ENCODE measurements around the gene QRFP.

QRFP gene

DNA sequence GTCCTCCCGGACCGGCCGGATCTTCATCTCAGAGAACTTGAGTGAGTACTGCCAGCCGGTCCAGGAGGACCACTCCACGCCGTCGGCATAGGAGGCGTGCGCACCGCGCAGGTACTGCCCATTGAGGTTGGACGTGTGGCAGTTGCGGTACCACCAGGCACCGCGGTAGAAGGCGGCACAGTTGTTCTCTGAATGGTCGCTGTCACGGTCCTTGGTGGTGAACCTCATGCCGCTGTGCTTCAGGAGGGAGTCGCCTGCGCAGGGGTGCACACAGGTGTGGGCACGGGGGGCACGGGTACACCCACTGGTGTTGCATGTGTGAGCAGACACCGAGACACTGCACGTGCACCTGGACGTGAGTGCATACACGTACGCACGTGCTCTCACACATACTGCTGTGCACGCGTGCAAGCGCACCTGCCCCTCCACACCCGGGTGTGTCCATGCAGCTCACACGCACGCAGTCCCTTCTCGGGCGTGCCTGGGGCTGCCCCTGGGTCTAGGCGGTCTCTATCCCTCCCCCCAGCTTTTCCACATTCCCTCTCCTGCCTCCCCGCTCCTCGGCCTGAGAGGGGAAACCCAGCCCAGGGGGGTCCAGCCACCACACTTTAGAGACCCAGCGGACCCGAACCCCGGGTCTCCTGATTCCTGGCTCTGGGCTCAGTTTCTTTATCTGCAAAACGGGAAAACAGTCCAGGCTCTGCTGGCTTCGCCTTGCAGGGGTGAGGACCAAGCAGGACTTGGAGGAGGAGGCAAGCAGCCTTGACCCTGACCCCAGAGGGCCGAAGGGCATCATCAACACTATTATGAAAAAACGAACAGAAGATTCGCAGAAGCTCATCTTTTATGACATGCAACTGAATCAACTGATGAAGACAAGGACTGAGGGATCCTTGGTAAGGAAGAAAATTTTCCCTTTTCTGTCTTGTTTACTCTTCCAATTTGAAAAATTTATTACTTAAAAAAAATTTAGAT is 7.7 kb upstream of the QRFP start:
- no peak for DNase-seq (ENCODE audit: low spot score)

DNA sequence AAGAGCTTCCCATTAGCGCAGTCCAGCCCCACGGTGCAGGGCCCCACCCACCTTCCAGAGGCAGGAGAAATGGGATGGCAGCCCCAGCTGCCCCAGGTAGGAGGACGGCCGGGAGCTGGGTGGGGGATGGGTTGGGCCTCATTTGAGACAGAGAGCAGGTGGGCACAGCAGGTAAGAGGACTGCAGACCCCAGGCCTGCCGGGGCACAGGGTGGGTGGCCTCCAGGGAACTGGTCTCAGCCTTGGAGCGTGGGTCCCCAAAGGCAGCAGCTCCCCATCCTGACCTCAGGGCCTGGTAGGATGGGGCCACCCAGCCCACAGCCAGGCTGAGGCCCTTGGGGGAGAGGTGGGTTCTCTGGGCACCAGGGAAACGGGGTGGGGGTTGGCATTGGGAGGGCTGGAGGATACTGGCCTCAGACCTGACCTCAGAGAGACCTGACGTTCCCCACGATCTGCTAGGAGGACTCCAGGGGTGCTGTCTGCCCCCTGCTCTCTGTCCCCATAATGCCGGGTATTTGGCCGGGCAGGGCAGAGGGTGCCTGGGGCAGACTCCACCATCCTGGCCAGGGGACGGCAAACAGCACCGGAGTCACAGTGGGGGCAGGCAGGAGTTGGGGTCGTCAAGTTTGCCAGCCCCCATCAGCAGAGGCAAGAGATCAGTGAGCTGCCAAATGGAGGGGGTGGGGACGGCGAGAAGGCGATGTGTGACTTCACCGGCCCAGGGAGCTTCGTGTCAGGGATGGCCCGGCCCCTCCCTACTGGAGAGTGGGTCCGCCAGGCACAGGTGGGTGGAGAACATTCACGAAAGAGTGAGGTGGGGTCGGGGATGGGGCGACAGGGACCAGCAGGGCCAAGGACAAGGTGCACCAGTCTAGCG is 6.8 kb upstream of the QRFP start:
- DNase-seq (ENCODE audit: low spot score) = no peak

DNA sequence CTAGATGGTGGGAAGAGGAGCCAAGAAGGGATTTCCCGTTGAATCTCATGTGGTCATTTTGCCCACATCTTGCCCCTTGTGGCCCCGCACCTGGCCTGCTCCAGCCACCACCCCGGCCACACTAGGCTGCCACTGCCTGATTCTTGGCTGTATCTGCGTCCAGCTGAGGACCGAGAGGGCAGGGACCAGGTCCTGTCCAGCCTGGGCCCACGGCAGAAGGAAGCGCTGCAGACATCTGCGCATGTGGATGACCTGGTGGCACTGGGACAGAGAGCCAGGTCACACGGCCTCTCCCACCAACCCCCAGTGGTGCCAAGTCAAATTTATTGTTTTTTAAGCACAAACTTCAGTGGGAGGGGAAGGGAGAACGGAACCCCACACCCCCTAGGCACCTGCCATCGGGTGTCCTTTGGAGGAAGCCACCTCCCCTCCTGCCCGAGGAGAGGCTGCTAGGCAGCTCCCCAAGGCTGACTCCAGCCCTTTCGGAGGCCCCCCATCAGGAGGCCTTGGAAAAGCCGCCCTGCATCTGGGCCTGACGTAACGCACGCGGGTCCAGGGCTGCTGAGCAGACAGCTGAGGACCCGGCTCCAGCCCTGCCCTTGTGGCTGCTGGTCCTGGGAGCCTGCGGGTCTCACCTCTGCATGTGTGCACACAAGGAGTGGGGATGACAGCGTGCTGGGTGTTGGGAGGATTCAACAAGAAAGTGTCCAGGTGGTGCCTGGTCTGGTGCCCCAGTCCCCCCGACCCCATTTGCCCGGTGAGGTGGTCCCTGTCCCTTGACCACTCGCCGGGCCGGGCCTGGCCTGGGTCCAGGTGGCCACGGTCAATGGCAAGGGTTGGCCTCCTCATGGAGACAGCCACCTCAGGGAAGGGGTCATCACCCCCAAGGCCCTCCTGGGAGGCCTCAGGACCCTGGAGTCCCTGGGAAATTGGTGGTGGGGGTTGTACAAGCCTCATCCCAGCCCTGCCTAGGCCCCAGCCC is 5.9 kb upstream of the QRFP start:
- DNase-seq (ENCODE audit: low spot score) = no peak

DNA sequence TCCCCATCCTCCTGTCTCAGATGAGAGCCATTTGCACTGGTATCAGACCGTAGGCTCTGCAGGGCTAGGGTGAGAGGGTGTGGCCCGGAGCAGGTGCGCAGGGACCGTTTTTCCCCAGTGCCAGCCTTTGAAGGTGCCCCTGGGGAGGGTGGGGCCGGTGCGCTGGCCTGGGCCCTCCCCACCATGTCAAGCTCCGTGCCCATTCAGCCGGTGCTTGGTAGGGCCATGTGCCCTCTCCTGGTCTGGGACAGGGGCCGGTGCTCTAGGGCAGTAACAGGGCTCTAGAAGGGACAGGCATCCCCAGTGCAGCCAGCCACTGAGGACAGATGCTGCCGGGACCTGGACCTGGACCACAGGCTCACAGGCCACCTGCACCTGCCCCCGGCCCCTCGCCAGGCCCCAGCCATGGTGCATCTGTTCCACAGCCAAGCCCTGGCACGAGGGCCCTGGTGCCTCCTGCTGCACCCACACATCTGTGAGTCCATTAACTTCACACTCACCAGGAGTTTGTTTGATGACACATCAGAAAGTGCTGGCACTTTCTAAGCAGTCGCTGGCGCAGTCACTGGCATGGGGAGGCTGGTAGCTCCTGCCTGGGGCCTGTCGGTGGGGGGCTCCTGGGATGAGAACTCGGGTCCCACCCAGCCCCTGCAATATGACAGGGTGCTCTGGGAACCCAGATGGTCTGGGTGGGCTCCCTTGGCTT is 5.0 kb upstream of the QRFP start:
- DNase-seq (ENCODE audit: low spot score) = no peak

DNA sequence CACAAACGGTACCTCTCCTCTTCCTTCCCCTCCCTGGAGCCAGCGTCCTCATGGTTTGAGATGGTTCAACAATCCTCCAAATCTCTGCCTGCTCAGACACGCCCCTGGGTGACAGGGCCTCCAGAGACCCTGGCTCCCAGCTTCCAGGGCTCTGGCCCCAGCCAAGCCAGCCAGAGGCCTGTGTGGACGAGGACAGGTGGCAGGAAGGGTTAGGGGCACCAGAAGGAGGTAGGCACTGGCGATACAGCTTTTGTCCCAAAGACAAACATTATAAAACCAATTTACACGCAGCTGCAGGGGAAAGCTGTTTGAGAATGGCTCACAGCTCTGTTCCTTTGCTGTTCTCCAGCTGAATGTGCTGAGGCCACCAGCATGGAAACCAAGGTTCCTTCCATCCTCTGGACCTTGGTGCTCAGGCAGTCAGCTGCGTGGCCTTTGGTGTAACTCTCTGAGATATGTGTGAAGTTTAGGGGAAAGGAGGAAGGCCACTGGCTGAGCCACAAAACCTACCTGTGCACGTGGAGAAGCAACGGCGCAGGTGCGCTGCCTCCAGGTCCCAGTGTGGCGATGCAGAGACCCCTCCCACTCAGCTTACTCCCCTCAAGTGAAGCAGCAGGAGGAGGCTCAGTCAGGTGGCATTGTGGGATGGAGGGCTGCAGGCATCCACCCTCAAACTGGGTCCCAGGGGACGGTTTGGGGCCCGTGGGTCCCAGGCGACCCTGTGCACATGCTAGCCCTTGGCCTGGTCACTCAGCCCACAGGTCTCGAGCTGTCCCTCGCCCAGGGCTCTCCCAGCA is 4.3 kb upstream of the QRFP start:
- DNase-seq (ENCODE audit: low spot score) = no peak

DNA sequence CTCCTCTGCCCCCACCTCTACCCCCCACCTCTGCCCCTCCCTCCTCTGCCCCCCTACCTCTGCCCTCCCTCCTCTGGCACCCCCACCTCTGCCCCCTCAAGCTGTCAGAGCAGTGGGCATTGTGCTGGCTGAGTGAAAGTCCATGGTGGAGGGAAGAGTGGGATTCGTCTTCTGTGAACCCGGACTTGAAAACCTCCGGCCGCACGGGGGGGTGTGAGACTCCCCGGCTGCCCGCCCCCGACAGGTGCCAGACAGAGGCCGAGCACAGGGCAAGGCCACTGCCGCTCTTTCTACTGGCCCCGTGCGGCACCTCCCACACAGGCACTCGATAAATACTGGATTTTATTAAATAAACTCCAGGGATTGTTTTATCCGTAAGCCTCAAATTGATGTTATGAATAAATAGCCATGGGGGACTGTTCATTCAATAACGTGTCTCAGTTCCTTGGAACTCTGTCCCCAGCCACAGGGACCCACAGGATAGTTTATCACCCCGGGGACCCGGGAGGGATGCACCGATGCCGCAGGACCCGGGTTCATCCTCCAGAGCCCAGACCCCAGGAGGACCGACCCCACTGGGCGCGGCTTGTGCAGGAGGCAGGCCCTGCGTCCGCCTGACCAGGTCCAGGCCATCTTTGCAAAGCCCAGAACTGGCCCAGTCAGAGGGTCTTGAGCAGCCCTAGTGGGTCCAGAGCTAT is 2.6 kb upstream of the QRFP start:
- no peak for DNase-seq (ENCODE audit: low spot score)

DNA sequence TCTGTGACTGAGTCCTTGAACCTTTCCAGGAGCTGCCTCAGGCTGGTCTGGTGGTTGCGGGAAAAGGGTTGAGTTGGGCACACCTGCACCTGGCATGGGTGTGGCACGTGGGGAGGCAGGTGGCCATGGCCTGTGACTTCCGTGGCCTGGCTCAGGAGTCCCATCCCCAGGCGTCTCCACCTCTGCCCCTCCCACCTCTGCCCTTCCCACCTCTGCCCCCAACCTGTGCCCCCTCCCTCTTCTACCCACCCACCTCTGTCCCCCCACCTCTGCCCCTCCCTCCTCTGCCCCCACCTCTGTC is 1.9 kb upstream of the QRFP start:
- DNase-seq (ENCODE audit: low spot score) = no peak

DNA sequence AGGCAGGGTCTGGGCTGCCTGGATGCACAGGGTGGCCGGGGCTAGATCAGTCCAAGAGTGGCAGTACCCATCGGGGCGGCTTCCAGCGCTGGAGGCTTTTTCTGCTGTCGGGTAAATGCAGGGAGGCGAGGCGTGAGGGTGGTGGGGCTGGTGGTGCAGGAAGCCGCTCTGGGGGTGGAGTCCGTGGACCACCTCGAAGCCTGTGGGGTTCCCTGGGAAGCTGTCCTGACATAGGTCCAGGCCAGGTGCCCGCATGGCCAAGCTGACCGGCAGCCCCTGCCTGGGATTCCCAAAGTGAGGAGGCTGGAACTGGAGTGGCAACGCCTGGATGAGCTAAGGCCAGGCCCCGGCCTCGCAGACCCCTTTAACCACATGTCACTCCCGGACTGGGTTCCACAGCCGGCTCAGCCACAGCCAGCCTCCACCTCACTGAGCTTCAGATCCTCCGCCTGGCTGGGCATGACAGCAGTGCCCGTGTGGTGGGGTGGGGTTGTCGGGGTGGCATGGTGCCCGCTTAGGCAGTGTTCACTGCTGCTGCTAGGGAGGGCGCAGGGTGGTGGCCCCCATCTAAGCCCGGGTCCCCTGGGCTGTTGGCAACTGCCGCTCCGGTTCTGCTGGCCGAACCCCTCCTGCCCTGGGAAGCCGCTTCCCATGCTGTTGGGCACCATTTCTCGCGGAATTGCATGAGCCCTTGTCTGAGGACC is 1.4 kb upstream of the QRFP start:
- no peak for DNase-seq (ENCODE audit: low spot score)

DNA sequence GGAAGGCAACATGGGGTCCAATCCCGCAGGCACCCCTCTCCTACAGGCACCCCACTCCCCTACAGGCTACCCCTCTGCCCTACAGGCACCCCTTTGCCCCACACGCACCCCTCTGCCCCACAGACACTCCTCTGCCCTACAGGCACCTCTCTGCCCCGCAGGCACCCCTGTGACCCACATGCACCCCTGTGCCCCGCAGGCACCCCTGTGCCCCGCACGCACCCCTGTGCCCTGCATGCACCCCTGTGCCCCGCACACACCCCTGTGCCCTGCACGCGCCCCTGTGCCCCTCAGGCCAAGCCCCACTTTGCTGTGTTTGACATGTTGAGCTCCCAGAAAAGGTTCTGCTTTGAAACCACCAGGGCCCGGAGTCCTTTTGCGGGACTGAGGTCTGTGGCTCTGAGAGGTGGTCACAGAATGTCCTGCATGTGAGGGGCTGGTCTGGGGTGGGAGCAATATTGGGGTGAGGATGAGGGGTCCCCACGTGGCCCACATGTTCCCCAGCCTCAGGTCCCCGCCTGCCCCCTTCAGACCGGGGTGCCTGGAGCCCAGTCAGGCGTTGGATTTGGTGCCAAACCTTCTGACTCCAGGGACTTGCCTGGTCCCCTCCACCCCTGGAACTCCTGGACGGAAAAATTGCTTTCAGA is 616 bp upstream of the QRFP start:
- DNase-seq (ENCODE audit: low spot score) = no peak

DNA sequence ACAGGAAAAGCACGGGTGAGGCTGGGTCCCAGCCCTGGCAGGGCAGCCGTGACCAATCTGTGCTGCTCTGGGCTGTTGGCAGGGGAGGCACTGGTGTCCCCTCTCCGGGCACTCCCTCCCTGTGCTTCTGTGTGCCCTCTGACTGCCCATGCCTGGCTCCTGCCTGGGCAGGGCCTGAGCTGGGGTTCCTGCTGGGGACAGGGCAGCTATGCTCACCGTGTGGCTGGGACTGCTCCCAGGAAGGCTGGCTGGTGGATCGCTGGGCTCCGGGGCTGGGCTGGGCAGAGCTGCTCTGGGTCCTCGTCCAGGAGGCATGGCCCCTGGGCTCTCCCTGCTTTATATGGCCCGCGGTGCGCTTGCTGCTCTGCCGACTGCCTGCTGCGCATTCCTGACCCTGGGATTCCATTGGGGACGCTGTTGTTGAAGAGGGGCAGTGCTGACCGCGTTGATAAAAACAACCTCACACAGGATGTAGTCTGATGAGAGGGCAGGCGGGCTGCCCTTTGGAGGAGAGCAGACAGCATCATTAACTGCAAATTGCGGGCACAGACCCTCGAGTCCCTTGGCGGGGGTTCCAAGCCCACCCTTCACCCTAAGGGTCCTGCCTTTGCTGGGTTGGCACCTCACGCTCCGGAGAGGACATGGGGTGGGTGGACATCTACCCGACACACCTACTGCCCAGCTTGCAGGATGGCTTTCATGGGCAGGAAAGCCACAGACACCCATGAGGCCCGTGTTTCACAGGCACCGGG is 955 bp downstream of the QRFP start:
- no peak for DNase-seq (ENCODE audit: low spot score)

DNA sequence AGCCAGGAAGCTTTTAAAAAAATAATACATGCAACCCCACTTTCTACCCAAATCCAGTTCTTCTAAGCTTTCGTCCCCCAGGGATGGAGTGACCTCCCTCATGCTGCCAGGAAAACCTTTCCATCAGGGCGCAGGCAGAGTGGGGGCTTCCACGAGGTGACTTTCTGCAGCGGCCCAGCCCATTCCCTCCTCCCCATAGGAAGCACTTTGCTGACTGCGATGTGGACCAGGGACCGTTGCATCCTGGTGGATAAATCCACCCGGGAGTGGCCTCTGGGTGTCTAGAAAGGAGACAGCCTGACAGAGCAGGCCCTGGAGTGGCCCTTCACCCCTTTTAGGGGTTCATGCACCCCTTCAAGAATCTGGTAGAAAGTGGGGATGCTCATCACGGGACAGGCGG is 1.6 kb downstream of the QRFP start:
- no peak for DNase-seq (ENCODE audit: low spot score)

DNA sequence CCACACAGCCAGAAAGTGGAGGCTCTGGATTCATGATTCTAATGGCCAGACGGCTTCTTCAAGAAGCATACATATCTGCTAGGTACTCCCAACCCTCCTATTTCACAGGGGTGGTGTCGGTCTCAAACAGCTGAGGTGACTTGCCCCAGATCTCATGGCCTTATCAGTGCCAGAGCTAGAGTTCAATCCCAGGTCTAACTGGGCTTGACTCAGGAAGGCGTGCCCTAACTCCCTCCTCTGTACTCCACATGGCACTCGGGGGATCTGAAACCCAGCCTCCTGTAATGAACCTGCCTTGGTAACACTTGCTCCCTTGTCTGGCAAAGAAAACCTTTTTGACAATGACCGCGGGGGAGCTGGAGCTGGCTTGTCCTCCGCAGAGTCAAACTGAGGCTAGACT is 2.1 kb downstream of the QRFP start:
- no peak for DNase-seq (ENCODE audit: low spot score)

DNA sequence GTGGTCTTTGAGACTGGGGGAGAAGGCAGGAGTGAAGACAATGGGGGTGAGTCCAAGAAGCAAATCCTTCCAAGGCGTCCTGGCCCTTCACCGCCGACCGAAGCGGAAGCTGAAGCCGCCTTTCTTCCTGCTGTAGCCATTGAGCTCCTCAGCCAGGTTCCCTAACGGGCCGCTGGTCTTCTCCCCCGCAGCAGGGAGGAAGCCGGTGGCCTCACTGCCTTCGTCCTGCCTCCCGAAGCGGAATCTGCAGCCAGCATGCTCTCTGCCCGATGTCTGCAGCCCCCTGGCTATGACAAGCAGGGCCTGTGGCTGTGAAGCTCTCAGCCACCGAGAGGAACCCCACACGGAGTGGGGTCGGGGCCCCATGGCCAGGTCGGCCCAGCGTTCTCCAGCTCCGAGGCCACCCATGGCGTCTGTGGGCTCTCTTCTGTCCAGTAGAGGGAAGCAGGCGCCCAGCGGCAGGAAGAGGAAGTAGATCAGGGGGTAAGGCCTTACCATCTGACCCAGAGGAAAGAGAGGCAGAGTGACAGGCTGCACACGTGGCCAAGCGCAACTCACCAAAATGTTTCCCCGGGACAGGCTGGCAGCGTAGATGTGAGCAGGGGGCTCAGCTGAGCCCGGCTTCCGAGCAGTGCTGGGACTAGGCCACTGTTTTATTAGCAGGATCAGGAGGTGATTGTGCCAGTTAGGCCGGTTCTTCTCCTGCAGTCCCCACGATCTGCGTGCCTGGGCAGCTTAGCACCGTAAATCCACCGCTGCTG is 3.1 kb downstream of the QRFP start:
- peak; percentile 4 for DNase-seq (ENCODE audit: low spot score)

DNA sequence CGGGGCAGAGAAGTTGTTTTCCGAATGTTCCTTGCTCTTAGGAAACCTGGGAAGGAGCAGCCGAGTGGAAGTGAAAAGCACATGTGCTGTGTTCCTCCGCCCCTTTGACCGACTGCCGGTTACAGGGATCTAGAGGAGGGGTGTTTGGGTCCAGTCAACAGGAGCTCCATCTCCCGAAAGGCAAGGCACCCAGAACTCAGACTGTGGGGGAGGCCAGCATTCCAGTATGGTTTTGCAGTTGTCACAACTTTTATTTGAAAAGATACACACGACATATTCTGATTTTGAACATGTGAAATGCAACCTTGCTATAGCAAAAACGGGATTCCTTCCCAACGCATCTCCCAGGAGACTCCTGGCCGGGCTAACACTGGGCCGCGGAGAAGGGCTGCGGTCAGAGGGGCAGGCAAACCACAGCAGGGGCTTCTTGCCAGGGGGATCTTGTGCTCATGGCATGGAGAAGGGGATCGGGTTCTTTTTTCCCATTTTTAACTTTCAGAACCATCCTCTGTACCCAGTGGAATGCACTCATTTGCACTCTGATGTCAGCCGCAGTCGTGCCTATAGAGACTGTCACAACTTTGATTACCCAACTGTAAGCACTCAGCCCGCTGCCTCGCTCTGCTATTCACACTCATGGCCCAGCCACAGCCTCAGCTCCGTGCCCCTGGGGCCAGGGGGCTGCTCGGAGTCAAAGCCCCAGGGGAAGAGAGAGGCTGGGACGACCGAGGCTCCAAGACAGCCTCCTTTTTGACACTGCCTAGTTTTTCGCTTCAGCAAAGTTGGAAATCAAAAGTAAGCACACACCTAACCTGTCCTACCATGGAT is 3.9 kb downstream of the QRFP start:
- DNase-seq (ENCODE audit: low spot score) = no peak

DNA sequence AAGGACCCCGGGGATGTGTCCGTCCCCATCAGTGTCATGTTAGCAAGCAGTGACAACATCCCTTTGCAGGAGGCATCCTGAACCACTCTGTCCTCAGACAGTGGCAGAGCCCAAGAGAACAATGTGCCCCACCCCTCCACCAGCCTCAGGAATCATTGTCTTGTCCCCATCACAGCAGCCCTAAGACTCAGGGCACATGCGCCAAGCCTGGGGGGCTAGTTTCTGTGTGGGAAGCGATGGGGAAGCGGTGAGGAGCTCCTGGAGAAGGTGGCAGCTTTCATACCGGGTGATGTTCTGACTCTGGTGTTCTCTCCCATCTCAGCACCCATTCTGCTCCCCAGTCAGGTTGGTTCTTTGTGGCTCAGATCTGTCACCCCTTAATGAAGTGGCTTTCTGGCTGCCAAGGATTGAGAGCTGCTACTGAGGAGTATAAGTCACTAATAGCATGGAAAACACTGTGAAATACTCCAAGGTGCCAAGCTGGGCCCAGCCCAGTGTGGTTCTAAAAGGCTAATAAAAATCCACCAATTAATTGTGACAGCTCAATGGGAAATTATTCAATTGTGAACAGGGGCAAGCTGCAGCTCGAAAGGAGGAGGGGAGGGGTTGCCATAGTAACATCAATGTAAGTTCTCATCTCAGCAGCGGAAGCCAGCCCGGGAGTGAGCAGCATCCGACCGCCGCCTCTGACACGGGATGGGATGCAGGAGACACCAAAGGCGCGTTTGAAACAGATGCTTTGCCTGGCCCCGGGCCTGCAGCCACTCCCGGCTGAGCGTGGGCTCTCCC is 4.7 kb downstream of the QRFP start:
- no peak for DNase-seq (ENCODE audit: low spot score)
